NCI-H1048 (cell line): Measurements from ENCODE around the gene EHD1.
"Not testable (repeated sequence)": the region's sequence is repeated elsewhere in the genome, so short reads cannot be mapped to it uniquely, and the experiment has no call there.

Source experiments
- DNase-seq: peaks from one replicate; lab custom pipeline; 2025; lab: John Stamatoyannopoulos, UW

EHD1 gene

DNA sequence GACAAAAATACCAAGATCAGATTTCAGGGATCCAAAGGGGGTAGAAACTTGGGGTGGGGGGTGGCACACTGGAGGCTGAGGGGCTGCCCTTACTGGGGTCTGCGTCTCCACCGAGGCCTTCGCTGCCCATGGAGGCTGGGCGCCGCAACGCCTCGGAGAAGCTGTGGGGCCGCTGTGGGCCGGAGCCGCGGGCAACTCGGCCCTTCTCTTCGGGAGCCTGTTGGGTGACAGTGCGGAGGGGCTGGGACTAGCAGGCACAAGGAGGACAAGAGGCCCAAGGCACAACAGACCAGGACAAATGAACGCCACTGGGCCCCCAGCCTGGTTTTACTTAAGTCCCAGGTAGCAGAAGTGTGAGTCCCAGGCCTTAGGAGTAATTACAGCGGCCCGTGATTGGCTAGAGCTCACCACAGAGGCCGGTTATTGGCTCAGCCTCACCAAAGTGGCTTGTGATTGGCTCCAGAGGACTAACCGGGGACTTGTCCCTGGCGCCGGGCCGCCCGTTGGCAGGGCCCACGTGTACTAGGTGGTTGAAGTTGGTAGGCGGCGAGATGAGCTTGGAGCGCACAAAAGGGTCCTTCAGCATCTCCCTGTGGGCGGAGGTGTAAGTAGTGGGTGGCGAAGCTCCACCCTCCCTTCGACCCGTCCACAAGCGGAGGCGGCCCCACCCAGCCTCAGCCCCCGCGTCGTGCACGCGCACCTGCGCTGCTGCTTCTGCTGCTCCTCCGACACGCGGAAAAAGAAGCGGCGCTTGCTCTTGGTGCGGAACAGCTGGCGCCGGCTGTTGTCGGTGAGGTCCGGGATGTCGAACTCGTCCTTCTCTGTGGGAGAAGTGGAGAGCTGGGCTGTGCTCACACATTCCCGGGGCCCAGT is 51.6 kb downstream of the EHD1 start:
- no peak for DNase-seq

DNA sequence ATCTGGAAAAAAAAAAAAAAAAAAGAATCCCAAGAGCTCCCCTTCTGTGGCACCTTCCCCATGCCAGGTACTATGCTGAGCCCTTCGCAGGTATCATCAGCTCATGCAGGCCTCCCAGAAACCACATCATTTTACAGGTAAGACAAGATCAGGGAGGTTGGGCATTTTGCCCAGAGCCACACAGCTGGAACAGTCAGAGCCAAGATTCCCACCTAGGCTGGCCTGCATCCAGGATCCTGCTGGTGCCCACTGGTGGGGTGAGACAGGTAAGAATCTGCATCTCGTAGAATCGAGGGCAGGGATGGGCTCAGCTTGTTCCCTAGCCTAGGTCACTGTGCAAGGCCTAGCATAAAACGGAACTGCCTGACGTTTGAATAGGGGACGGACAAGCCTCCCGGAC is 52.4 kb downstream of the EHD1 start:
- no peak for DNase-seq

DNA sequence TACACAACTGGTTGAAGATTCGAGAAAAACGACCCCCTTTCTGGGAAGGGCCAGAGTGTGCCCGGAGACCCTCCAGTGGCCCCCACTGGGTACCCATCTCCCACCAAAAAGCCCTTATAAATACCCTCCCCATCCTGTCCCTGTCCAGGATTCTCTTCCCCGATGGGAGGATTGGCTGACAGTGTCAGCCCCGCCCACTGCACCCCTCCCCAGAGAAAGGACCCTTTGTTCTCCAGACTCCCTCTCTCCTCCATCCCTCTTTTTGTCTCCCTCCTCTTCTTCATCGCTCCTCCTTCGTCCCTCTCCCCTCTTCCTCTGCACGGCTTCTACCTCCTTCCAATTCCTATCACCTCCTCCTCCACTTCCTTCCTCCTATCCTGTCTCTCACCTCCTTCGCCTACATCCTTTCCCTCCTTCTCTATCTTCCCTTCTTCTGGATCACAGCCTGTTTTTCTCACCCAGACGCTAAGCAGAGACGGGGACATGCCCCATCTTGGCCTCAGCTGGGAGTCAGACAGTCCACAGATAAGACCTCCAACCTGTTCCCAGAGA is 54.8 kb downstream of the EHD1 start:
- no peak for DNase-seq

DNA sequence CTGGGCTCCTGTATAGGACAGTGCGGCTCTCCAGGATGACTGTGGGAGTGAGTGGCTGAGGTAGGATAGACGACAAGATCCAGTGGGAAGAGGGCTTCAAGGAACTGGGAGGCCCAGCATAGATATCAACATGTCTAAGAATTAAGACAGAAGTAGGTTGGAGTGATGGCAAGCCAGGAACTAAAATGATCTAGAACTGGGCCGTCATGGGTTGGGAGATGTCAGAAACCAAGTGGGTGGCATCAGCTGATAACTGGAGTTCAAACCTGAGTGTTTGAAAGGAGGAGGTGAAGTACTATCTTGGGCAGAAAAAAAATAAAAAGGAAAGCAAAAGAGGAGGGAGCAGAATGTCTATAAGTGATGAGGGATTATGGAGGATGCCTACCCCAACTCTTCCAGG is 60.9 kb downstream of the EHD1 start:
- DNase-seq, result no peak

DNA sequence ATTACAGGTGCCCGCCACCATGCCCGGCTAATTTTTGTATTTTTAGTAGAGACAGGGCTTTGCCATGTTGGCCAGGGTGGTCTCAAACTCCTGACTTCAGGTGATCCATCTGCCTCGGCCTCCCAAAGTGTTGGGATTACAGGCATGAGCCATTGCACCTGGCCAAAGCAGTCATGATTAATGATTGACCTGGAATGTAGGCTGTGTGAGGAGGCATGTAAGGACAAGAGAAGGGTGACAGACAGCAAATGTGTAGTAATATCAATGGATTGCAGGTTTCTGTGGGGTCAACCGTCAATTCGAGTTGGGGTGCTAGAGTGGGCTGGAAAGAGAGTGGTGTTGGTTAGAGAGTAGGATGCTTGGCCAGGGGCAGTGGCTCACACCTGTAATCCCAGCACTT is 63.0 kb downstream of the EHD1 start:
- not testable (repeated sequence) for DNase-seq

DNA sequence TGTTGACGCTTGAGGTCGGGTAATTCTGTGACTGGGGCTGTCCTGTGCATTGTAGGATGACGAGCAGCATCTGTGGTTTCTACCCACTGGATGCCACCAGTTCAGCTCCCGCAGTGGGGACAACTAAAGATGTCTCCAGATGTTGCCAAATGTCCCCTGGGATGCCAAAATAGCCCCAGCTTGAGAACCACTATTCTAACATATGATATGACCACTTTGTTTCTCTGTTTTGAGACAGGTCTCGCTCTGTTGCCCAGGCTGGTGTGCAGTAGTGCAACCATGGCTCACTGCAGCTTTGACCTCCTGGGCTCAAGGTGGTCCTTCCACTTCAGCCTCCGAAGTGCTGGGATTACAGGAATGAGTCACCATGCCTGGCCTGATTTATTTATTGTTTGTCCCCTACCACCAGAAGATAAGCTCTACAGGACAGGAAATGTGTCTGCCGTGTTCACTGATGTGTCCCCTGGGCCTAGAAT is 63.7 kb downstream of the EHD1 start:
- DNase-seq, result no peak

DNA sequence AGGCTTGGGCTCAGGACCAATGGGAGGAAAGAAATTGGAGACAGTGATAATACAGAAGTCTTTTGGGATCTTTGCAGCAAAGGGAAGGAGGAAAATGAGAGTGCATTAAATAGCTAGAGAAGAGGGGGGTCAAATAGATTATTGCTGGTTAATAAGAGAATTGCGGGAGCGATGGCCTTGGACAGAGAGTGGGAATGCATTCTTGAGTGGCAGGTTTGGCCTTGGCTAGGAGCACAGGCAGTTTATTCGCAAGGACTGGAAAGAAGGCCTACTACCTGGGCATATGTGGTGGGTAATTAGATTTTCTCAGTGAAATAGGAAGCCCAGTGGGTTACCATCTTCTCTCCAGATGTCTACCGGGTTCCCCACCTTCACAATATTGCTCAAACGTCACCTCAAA is 64.6 kb downstream of the EHD1 start:
- DNase-seq, result no peak

DNA sequence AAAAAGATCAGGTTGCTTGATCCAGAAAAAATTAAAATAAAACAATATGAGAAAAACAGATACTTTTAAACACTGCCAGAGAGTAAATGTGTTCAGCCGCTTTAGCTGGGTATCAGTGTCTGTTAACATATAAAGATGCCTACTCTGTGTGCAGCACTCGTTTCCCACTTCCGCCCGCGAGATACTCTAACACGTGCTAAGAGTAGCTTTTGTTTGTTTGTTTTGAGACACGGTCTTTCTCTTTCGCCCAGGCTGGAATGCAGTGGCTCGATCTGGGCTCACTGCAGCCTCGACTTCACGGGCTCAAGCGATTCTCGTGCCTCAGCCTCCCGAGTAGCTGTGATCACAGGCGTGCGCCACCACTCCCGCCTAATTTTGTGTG is 67.5 kb downstream of the EHD1 start:
- DNase-seq, result no peak

DNA sequence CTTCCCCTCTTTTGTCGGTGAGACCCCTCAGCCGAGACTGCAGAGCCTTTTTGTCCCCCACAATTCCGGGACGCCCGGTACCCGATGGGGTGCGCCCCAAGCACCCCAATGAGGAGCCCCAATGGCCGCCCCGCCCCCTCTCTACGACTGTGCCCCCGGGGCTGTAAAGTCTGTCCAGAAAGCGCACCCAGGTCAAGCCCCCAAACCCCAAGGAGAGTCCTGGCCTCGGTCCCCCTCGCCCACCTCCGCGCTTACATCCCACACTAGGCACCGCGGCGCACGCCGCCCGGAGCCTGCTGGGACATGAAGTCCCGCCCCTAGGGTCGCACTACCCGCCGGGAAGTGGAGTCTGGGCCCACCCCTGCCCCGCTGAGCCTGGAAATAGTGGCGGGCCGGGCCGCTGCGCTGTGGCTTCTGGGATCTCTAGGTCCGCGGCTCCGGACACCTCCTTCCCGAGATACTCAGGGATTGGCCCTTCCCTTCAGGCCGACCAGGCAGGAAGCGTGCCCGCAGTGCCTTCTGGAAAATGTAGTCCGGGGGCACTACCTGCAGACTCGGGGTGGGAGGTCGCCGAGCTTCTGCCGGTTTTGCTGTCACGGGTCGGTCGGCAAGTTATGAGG is 68.0 kb downstream of the EHD1 start, which contains the start of gene MEN1:
TSS of gene MEN1 (minus strand) at position 281 of the 620 bp plus-strand sequence. CDS start 442 bp downstream, outside the sequence.
- peak; percentile 93 for DNase-seq

DNA sequence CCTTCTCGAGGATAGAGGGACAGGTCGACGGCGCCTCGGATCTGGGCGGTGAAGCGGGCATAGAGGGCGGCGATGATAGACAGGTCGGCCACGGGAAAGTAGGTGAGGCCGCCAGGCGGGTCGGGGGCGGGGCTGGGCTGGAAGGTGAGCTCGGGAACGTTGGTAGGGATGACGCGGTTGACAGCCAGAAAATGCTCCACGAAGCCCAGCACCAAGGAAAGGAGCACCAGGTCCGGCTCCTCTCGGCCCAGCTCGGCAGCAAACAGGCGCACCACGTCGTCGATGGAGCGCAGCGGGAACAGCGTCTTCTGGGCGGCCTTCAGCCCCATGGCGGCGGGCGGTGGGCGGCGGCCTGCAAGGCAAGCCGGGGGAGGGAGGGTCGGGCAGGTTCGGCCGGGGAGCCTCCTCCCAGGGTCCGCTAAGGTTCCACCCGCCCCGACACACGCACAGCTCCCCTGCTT is 68.6 kb downstream of the EHD1 start:
- DNase-seq, result peak; percentile 38

DNA sequence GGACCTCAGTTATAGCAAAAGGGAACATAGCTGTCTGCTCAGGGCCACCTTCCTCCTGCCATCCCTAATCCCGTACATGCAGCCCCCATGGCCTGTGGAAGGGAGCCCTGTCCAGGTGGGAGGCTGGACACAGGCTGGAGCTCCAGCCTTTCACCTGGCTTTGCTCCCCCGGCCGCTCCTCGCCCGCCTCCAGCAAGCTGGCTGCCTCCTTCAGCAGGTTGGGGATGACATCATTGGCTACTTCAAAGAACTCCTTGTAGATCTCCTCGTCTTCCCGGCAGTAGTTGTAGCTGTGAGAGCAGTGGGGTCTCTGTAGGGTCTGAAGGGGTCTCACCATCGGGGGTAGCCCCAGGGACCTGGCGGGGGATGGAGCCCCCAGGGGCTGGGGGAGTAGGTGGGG is 72.9 kb downstream of the EHD1 start:
- DNase-seq, result no peak

DNA sequence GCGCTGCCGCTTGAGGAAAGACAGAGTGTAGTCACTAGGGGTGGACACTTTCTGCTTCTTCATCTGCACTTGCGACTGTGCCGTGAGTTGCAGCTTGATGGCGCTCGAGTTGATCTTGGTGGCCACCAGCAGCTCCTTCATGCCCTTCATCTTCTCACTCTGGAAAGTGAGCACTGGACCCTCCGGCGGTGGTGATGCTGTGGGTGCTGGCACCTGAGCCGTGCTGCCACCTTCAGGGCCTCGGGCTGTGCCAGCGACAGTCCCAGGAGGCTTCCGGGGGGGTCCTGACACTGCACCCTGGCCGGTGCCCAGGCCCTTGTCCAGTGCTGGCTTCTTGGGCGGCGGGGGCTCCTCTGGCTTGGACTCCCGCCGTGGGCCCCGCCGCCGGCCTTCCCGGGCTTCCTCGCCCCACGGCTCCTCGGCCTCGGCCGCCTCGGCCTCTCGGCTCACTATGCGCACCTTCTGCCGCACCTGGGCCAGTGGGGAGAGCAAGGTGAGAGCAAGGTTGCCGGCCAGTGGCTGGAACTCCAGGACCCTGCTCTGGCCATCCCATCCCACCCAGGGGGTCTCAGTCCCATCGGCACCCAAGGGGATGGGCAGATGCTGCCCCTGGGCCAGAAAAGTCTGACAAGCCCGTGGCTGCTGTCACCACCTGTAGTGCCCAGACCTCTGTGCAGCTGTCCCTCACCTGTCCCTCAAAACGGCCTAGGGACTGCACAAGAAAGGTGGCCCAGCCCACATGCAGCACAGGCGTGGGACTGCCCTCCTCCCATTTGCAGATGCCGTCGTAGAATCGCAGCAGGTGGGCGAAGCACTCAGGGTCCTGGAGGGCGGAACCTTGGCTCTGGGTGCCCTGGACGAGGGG is 73.8 kb downstream of the EHD1 start:
- no peak for DNase-seq

DNA sequence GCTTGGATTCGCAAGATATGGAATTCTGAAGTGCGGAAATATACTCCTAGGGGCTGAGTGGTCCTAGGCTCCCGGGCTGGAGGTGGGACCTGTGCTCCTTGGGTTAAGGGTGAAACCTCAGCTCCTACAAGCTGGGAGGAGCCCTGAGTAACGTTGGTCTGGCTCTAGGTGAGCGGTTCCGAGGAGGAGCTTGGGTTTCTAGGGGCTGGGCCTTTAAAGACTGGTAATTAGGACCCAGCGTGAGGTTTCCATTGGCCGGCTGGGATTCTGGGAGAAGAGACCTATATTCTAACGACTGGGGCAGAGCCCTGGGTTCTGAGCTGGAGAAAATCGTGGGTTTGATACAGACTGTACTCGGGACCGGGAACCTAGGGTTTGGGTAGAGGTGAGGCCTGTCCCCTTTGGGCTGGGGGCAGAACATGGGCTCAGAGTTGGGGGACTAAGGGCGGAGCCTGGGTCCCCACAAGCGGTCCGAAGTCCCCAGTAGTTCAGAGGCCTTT is 74.5 kb downstream of the EHD1 start:
- DNase-seq, result no peak

DNA sequence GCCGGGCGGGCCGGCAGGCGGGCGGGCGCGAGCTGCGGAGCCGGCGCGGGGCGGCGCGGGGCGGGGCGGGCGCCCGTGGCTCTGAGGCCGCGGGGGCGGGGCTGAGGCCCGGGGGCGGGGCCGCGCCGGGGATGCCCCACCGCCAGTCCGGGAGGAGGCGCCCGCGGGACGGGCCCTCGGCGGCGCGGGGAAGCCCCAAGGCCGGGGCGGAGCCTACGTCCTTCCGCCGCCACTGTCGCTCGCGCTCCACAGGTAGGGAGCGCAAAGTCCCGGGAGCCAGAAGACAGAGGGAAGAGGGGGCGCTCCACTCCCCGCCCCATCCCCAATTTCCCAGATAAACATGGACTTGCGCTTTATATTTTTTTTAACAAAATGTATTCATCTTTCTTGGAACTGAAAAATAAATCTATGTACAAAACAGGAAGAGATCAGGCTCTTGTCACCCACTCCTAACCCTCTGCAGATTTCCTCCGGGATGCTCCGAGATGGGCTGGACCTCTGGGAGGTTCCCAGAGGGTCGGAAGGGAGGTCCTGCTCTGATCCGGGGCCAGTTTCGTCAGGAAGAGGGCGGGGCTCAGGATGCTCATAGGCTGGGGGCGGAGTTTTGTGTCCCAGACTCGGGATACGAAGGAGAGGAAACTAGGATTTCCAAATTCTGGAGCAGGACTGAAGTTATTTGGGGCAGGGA is 75.1 kb downstream of the EHD1 start, which contains the start of gene MAP4K2:
TSS of gene MAP4K2 (minus strand) at position 57 of the 688 bp plus-strand sequence. CDS start 65 bp downstream, outside the sequence.
- DNase-seq, result peak; percentile 72

DNA sequence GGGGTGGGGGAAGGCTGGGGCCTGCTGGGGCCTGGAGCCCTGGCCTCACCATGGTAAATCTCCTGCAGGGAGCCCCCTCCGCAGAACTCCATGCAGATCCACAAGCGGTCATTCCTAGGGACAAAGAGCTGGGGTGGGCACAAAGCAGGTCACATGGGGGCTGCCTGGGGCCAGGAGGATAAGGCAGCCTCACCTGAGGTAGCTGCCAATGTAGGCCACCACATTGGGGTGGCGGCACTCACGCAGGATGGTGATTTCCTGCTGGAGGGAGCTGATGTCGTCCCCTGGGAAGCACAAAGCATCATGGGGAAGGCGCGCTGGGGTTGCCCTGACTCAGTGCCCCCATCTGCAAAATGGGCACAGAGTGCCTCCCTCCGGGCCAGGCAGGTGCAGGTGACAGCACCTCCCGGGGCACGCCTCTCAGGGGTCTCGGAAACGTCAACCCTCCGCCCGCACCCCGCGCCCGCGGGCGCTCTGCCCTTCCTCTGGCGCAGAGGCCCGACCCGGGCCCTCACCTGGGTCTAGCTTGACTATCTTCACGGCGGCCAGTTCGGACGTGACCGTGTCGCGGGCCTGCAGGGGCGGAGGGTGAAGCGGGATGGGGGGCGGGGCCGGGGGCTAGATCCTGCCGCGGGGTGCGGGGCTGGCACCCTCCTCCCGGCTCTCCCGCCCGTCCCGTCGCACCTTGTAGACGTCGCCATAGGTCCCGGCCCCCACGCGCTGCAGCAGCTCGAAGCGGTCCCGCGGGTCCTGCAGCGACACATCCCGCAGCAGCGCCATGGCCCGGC is 75.9 kb downstream of the EHD1 start:
- no peak for DNase-seq
